DMS 273 treated with DMSO at 0.1 percent for 48 hours (cell line): Measurements from ENCODE around the gene ZBTB40.

ENCODE experiments used
- DNase-seq: peaks from one replicate; lab custom pipeline; 2025; lab: John Stamatoyannopoulos, UW

The ZBTB40 gene

GRCh38 chr1:22465671-22466070, 14.0 kb downstream of the ZBTB40 start:
- DNase-seq: no peak

- no peak for DNase-seq
Measured at GRCh38 chr1:22470227-22470626, 18.6 kb downstream of the ZBTB40 start.

GRCh38 chr1:22471078-22471477, 19.4 kb downstream of the ZBTB40 start:
- DNase-seq: peak; percentile 36

- no peak for DNase-seq
Measured at GRCh38 chr1:22471610-22472009, 20.0 kb downstream of the ZBTB40 start.

GRCh38 chr1:22472596-22472995, 20.9 kb downstream of the ZBTB40 start:
- no peak for DNase-seq

GRCh38 chr1:22473952-22474351, 22.3 kb downstream of the ZBTB40 start:
- no peak for DNase-seq

- DNase-seq: no peak
Measured at GRCh38 chr1:22476566-22476965, 24.9 kb downstream of the ZBTB40 start.

- DNase-seq: no peak
Measured at GRCh38 chr1:22483121-22483520, 31.5 kb downstream of the ZBTB40 start.

- DNase-seq: no peak
Measured at GRCh38 chr1:22484706-22485345, 33.2 kb downstream of the ZBTB40 start.

GRCh38 chr1:22485431-22485830, 33.8 kb downstream of the ZBTB40 start:
- no peak for DNase-seq

GRCh38 chr1:22487781-22488180, 36.1 kb downstream of the ZBTB40 start:
- no peak for DNase-seq

GRCh38 chr1:22488319-22488718, 36.7 kb downstream of the ZBTB40 start:
- no peak for DNase-seq

GRCh38 chr1:22489278-22489677, 37.6 kb downstream of the ZBTB40 start:
- DNase-seq: no peak

GRCh38 chr1:22489823-22490222, 38.2 kb downstream of the ZBTB40 start:
- no peak for DNase-seq

GRCh38 chr1:22490309-22490708, 38.7 kb downstream of the ZBTB40 start:
- DNase-seq: no peak

GRCh38 chr1:22491995-22492715, 40.5 kb downstream of the ZBTB40 start:
- DNase-seq: no peak

GRCh38 chr1:22494144-22494543, 42.5 kb downstream of the ZBTB40 start:
- no peak for DNase-seq

- no peak for DNase-seq
Measured at GRCh38 chr1:22494943-22495579, 43.4 kb downstream of the ZBTB40 start.

GRCh38 chr1:22496536-22497160, 45.0 kb downstream of the ZBTB40 start:
- DNase-seq: no peak

- DNase-seq: no peak
Measured at GRCh38 chr1:22498463-22498862, 46.8 kb downstream of the ZBTB40 start.

- DNase-seq: no peak
Measured at GRCh38 chr1:22500058-22500457, 48.4 kb downstream of the ZBTB40 start.

GRCh38 chr1:22500471-22500870, 48.8 kb downstream of the ZBTB40 start:
- peak; percentile 75 for DNase-seq

GRCh38 chr1:22502202-22502601, 50.6 kb downstream of the ZBTB40 start:
- DNase-seq: no peak
